ENCODE measurements around the gene P3H2.

DNA sequence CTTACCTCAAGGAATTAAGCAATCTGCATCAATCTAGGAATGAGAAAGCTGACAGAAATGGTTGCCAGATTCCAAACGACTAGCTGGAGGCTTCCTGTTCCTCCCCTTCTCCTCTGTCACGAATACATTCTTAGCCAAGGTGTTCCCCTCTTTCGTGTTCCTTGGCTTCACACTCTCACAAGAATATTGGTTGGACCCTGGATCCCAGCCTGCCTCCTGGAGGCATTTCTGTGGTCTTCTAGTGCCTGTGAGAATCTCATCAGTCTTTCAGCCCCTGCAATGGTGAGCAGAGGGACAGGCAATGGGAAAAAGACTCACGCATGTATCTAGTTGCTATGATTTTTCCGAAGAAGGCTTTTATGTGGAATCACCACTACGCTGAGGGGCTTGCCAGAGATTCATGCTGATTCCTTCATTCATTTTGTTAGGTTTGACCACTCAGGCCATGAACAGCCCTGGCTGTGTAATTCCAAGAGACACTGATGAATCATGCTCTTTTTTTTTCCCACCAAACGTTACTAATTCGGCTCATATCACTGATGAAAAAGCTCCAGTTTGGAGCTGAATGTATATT lies 1.6 kb upstream of the P3H2 start:
- TF ChIP-seq, protein P1, sequence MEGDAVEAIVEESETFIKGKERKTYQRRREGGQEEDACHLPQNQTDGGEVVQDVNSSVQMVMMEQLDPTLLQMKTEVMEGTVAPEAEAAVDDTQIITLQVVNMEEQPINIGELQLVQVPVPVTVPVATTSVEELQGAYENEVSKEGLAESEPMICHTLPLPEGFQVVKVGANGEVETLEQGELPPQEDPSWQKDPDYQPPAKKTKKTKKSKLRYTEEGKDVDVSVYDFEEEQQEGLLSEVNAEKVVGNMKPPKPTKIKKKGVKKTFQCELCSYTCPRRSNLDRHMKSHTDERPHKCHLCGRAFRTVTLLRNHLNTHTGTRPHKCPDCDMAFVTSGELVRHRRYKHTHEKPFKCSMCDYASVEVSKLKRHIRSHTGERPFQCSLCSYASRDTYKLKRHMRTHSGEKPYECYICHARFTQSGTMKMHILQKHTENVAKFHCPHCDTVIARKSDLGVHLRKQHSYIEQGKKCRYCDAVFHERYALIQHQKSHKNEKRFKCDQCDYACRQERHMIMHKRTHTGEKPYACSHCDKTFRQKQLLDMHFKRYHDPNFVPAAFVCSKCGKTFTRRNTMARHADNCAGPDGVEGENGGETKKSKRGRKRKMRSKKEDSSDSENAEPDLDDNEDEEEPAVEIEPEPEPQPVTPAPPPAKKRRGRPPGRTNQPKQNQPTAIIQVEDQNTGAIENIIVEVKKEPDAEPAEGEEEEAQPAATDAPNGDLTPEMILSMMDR (IDR thresholded peaks at IDR 0.05) = no peak
- TF ChIP-seq EZH2 (IDR thresholded peaks at IDR 0.05; ENCODE audit: borderline replicate concordance, insufficient read depth, low read depth, low read length, poor library complexity, severe bottlenecking) = no peak

All from B cell (primary cell).